Fibroblast of lung (primary cell): ENCODE measurements around the gene NAA35. TPM values are rescaled to one million over a fixed set of nuclear protein-coding genes. Genes with fewer than 3 reads are reported as not detected.

Source experiments
- DNase-seq, 2 donors: peaks; one replicate each; pipeline versions ENCODE4 v3.0.0 to v3.0.0-alpha.2; 2010; ENCODE audit warnings: low read depth in 2 of 2
- H2AFZ ChIP-seq: 2 replicates; pipeline ENCODE4 v1.5.1; 2012; ENCODE audit warnings: low read length, control low read depth, inconsistent platforms
- H3K27ac ChIP-seq: 2 replicates; pipeline ENCODE4 v1.5.1; 2011; ENCODE audit warnings: low read length, control low read depth; ENCODE audit not compliant: insufficient read depth
- H3K27me3 ChIP-seq: 2 replicates; pipeline ENCODE4 v1.5.1; 2011; ENCODE audit warnings: mild to moderate bottlenecking, low read length; ENCODE audit not compliant: control insufficient read depth, insufficient read depth
- H3K36me3 ChIP-seq: 2 replicates; pipeline ENCODE4 v1.5.1; 2011; ENCODE audit warnings: low read length; ENCODE audit not compliant: control insufficient read depth, insufficient read depth
- H3K4me1 ChIP-seq: 2 replicates; pipeline ENCODE4 v1.5.1; 2011; ENCODE audit warnings: low read length; ENCODE audit not compliant: control insufficient read depth, insufficient read depth; ENCODE audit errors: extremely low read depth
- H3K4me2 ChIP-seq: 2 replicates; pipeline ENCODE4 v1.5.1; 2011; ENCODE audit warnings: low read length, control low read depth; ENCODE audit not compliant: insufficient read depth; ENCODE audit errors: extremely low read depth
- H3K4me3 ChIP-seq, 4 experiments: fragments of 200-600 bp in 1 of 4; sonication (generic) in 1 of 4; replicated peaks in 1 of 4; 2 replicates each; pipeline ENCODE4 v1.5.1; 2011 to 2016; ENCODE audit warnings: low read length in 4 of 4, low read depth in 3 of 4, mild to moderate bottlenecking in 3 of 4, control low read depth in 2 of 4, inconsistent platforms in 1 of 4, mixed read lengths in 1 of 4; ENCODE audit not compliant: insufficient read depth in 1 of 4; ENCODE audit errors: control extremely low read depth in 1 of 4
- H3K79me2 ChIP-seq: 2 replicates; pipeline ENCODE4 v1.5.1; 2012; ENCODE audit warnings: mild to moderate bottlenecking, low read length, inconsistent platforms; ENCODE audit not compliant: control insufficient read depth, insufficient read depth
- H3K9ac ChIP-seq: 2 replicates; pipeline ENCODE4 v1.5.1; 2011; ENCODE audit warnings: mild to moderate bottlenecking, low read length, control low read depth; ENCODE audit not compliant: insufficient read depth
- H3K9me3 ChIP-seq: 2 replicates; pipeline ENCODE4 v1.5.1; 2012; ENCODE audit warnings: low read depth, low read length; ENCODE audit not compliant: control insufficient read depth, insufficient read depth
- H4K20me1 ChIP-seq: 2 replicates; pipeline ENCODE4 v1.5.1; 2011; ENCODE audit warnings: low read length; ENCODE audit not compliant: control insufficient read depth, insufficient read depth; ENCODE audit errors: extremely low read depth
- EZH2 ChIP-seq: IDR thresholded peaks from 2 replicates; pipeline ENCODE4 v1.5.1; 2012; ENCODE audit warnings: low read length, control low read depth, mild to moderate bottlenecking; ENCODE audit errors: missing control alignments
- polyA plus RNA-seq, 2 donors: library from polyadenylated mRNA; depleted of rRNA in 1 of 2; stranded (reverse) in 1 of 2; unstranded in 1 of 2; fragments of >200 nt; gene quantifications; 2 replicates each; pipeline ENCODE4 v1.2.1, GENCODE V29; 2011 to 2012; ENCODE audit warnings: missing spikeins in 1 of 2
- total RNA-seq: library from RNA; depleted of rRNA; stranded (reverse); fragments of >200 nt; gene quantifications from 2 replicates; pipeline ENCODE4 v1.2.1, GENCODE V29; 2014
- TF ChIP-seq, protein P1 (sequence below), 2 donors: IDR thresholded peaks in 1 of 2; conservative IDR thresholded peaks in 1 of 2; 1 replicate in 1 of 2; 2 replicates in 1 of 2; pipeline ENCODE4 v1.5.1; 2011 to 2012; ENCODE audit warnings: low read length in 2 of 2, control low read depth in 1 of 2, inconsistent platforms in 1 of 2, low read depth in 1 of 2, mild to moderate bottlenecking in 1 of 2

Gene NAA35
- total and polyA plus RNA-seq, 2 donors (not counting 1 experiment from before 2014, with no cell fraction given) = 20.5 to 23.5 TPM

DNA sequence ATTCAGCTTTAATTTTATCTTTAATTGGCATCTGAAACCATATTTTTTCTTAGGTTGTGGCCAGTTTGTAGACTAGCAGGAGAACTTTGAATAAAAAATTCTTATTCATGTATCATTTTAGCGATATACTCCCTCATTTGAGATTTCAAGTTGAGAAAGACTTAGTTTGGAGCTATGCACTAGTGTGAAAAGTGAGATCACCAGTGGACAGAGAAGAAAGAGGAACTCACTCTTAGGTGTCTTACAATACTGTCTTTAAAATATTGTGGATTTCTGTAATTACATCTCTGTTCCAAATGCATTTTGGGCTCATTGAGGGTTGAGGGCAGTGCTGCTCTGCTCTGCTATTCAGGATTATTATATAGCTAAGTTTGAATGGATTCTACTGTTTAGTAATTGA lies 54.7 kb downstream of the NAA35 start:
- Histone ChIP-seq H3K79me2 (no peaks in the 10 kb centered on the region), H3K27ac (no peak overlapping the region), H3K4me2 (no peak overlapping the region), H3K9me3 (no peaks in the 10 kb centered on the region), H3K27me3 (no peaks in the 10 kb centered on the region), H2AFZ (no peak overlapping the region), H3K9ac (no peak overlapping the region), H3K36me3 (peaks cover 2% of the 10 kb centered on the region), H4K20me1 (no peaks in the 10 kb centered on the region), H3K4me1 (no peaks in the 10 kb centered on the region), H3K4me3 (no peak overlapping the region)
- TF ChIP-seq, protein P1, sequence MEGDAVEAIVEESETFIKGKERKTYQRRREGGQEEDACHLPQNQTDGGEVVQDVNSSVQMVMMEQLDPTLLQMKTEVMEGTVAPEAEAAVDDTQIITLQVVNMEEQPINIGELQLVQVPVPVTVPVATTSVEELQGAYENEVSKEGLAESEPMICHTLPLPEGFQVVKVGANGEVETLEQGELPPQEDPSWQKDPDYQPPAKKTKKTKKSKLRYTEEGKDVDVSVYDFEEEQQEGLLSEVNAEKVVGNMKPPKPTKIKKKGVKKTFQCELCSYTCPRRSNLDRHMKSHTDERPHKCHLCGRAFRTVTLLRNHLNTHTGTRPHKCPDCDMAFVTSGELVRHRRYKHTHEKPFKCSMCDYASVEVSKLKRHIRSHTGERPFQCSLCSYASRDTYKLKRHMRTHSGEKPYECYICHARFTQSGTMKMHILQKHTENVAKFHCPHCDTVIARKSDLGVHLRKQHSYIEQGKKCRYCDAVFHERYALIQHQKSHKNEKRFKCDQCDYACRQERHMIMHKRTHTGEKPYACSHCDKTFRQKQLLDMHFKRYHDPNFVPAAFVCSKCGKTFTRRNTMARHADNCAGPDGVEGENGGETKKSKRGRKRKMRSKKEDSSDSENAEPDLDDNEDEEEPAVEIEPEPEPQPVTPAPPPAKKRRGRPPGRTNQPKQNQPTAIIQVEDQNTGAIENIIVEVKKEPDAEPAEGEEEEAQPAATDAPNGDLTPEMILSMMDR (conservative IDR thresholded peaks at IDR 0.05 in 1 of 2, IDR thresholded peaks at IDR 0.05 in 1 of 2; ENCODE audit: low read depth in 1 of 2, low read length in 2 of 2) = no peak
- no peak for TF ChIP-seq EZH2
- DNase-seq = no peak

DNA sequence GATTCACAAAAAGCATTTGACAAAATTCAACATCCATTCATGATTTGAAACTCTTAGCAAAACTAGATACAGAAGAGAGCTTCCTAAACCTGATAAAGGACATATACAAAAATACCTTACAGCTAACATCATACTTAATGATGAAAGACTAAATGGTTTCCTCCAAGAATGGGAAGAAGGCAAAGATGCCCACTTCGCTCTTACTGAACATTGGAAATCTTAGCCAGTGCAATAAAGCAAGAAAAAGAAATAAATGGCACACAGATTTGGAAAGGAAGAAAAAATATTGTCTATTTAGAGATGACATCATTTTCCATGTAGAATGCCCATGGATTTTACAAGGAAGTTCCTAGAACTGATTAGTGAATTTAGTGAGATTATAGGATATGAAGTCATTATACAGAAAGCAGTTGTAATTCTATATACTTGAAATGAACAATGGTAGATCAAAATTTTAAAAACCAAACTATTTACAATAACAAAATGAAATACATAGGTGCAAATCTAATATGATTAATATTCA lies 64.4 kb downstream of the NAA35 start:
- TF ChIP-seq EZH2 = no peak
- TF ChIP-seq, protein P1 (conservative IDR thresholded peaks at IDR 0.05 in 1 of 2, IDR thresholded peaks at IDR 0.05 in 1 of 2; ENCODE audit: low read depth in 1 of 2, low read length in 2 of 2) = no peak
- Histone ChIP-seq H3K27ac (no peak overlapping the region), H3K4me1 (no peaks in the 10 kb centered on the region), H3K27me3 (no peaks in the 10 kb centered on the region), H3K4me3 (no peak overlapping the region), H3K36me3 (peaks cover 2% of the 10 kb centered on the region), H3K9ac (no peak overlapping the region), H4K20me1 (no peaks in the 10 kb centered on the region), H2AFZ (no peak overlapping the region), H3K79me2 (no peaks in the 10 kb centered on the region), H3K4me2 (no peak overlapping the region), H3K9me3 (no peaks in the 10 kb centered on the region)
- no peak for DNase-seq

DNA sequence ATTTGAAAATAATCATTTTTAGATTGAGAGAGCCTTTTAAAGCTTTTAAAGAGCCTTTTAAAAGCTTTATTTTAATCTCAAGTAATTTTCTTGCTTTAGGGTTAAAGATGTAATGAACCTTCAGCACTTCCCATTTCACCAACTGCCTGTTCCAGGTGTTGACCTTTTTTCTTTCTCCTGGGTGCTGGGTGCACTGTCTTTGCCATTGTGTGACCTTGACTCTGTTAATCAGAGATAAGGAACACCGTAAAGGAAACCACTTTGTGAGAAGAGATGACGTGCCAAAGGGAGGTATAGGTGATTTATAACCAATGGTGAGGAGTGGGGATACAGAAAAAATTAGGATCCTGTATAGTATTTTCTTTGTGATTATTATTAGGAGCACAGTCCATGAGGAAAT lies 68.2 kb downstream of the NAA35 start:
- Histone ChIP-seq H3K9ac (no peak overlapping the region), H4K20me1 (no peaks in the 10 kb centered on the region), H3K27ac (no peak overlapping the region), H2AFZ (no peak overlapping the region), H3K36me3 (peaks cover 2% of the 10 kb centered on the region), H3K4me3 (no peak overlapping the region), H3K4me1 (no peaks in the 10 kb centered on the region), H3K79me2 (no peaks in the 10 kb centered on the region), H3K4me2 (no peak overlapping the region), H3K9me3 (no peaks in the 10 kb centered on the region), H3K27me3 (no peaks in the 10 kb centered on the region)
- DNase-seq = no peak
- TF ChIP-seq EZH2 = no peak
- TF ChIP-seq, protein P1 (conservative IDR thresholded peaks at IDR 0.05 in 1 of 2, IDR thresholded peaks at IDR 0.05 in 1 of 2; ENCODE audit: low read depth in 1 of 2, low read length in 2 of 2) = no peak
